ENCODE results near the gene TNP2. TPM values are rescaled to one million over a fixed set of nuclear protein-coding genes. Genes with fewer than 3 reads are reported as not detected.
"Not testable (repeated sequence)": the region's sequence is repeated elsewhere in the genome, so short reads cannot be mapped to it uniquely, and the experiment has no call there.

TNP2 gene
- polyA plus RNA-seq, 2 donors: not detected

- no peaks in the 10 kb centered on the region for H3K9me3 ChIP-seq (ENCODE audit: control insufficient read depth in 2 of 2, insufficient read depth in 1 of 2, low read depth in 1 of 2, low read length in 1 of 2)
- no peak overlapping the region for H3K4me3 ChIP-seq (ENCODE audit: low read depth in 1 of 2, low read length in 2 of 2)
- no peak overlapping the region for H3K27ac ChIP-seq (ENCODE audit: low read depth in 2 of 2, low read length in 1 of 2)
- peaks cover 0 to 5% of the 10 kb centered on the region in 2 donors for H3K4me1 ChIP-seq (ENCODE audit: control insufficient read depth in 2 of 2, insufficient read depth in 2 of 2, low read length in 1 of 2)
- 85 to 87% methylated on average over 7 of the region's 7 CpGs for WGBS, 2 donors
- no peaks in the 10 kb centered on the region for H3K27me3 ChIP-seq (ENCODE audit: control insufficient read depth in 1 of 2, insufficient read depth in 2 of 2, low read length in 2 of 2)
- no peaks in the 10 kb centered on the region for H3K36me3 ChIP-seq (ENCODE audit: control insufficient read depth in 2 of 2, insufficient read depth in 2 of 2, low read length in 1 of 2)
Observed at GRCh38 chr16:11300560-11300892, 31.4 kb upstream of the TNP2 start.

- WGBS, 2 donors: 71 to 77% methylated on average over 6 of the region's 6 CpGs
- peaks cover 0 to 5% of the 10 kb centered on the region in 2 donors for H3K4me1 ChIP-seq (ENCODE audit: control insufficient read depth in 2 of 2, insufficient read depth in 2 of 2, low read length in 1 of 2)
- no peak overlapping the region for H3K4me3 ChIP-seq (ENCODE audit: low read depth in 1 of 2, low read length in 2 of 2)
- no peaks in the 10 kb centered on the region for H3K9me3 ChIP-seq (ENCODE audit: control insufficient read depth in 2 of 2, insufficient read depth in 1 of 2, low read depth in 1 of 2, low read length in 1 of 2)
- no peaks in the 10 kb centered on the region for H3K27me3 ChIP-seq (ENCODE audit: control insufficient read depth in 1 of 2, insufficient read depth in 2 of 2, low read length in 2 of 2)
- H3K27ac ChIP-seq (ENCODE audit: low read depth in 2 of 2, low read length in 1 of 2): no peak overlapping the region
- H3K36me3 ChIP-seq (ENCODE audit: control insufficient read depth in 2 of 2, insufficient read depth in 2 of 2, low read length in 1 of 2): no peaks in the 10 kb centered on the region
Observed at GRCh38 chr16:11299865-11300559, 30.9 kb upstream of the TNP2 start.

DNA sequence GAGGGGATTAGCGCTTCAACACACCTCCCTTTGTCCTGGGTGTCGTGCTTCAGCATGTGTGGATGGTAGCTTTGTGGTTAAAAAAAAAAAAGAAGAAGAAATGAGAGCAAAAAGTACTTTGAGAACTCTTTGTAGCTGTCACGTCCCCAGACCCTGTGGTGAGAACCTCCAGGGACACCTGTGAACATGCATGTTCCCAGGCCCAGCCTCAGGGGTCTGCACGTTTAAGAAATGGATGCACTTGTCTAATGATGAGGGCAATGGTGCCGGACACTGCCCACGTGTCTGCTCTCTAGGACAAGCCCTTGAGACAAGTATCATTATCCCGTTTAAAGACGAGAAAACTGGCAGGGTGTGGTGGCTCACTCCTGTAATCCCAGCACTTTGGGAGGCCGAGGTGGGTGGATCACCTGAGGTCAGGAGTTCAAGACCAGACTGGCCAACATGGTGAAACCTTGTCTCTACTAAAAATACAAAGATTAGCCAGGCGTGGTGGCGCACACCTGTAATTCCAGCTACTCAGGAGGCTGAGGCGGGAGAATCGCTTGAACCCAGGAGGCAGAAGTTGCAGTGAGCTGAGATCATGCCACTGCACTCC, 29.9 kb upstream of the TNP2 start:
- not testable (repeated sequence) for H3K4me3 ChIP-seq (ENCODE audit: low read depth in 1 of 2, low read length in 2 of 2); H3K36me3 ChIP-seq (ENCODE audit: control insufficient read depth in 2 of 2, insufficient read depth in 2 of 2, low read length in 1 of 2); H3K27ac ChIP-seq (ENCODE audit: low read depth in 2 of 2, low read length in 1 of 2); H3K4me1 ChIP-seq (ENCODE audit: control insufficient read depth in 2 of 2, insufficient read depth in 2 of 2, low read length in 1 of 2); H3K9me3 ChIP-seq (ENCODE audit: control insufficient read depth in 2 of 2, insufficient read depth in 1 of 2, low read depth in 1 of 2, low read length in 1 of 2); H3K27me3 ChIP-seq (ENCODE audit: control insufficient read depth in 1 of 2, insufficient read depth in 2 of 2, low read length in 2 of 2)
- WGBS, 2 donors: 70 to 73% methylated on average over 13 of the region's 13 CpGs

DNA sequence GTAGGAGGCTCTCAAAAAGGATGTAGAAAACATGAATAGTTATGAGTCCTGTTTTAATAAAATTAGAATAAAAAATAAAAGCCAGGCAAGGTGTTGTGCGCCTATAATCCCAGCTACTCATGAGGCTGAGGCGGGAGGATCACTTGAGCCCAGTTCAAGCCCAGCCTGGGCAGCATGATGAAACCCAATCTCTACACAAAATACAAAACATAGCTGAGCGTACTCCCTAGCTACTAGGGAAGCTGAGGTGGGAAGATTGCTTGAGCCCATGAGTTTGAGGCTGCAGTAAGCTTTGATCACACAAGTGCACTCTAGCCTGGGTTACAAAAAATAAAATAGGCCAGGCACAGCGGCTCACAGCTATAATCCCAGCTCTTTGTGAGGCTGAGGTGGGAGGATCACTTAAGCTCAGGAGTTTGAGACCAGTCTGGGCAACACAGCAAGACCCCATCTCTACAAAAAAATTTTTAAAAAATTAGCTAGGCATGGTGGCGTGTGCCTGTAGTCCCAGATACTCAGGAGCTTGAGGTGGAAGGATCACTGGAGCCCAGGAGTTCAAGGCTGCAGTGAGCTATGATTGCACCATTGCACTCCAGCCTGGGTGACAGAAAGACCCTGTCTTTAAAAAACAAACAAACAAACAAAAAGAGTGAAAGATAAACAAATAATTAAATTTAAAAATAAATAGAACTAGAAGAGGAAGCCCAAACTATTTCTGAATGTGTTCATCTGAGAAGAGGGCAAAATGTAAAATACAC, 29.2 kb upstream of the TNP2 start:
- H3K4me1 ChIP-seq (ENCODE audit: control insufficient read depth in 2 of 2, insufficient read depth in 2 of 2, low read length in 1 of 2): peaks cover 0 to 3% of the 10 kb centered on the region in 2 donors
- no peaks in the 10 kb centered on the region for H3K27me3 ChIP-seq (ENCODE audit: control insufficient read depth in 1 of 2, insufficient read depth in 2 of 2, low read length in 2 of 2)
- no peak overlapping the region for H3K27ac ChIP-seq (ENCODE audit: low read depth in 2 of 2, low read length in 1 of 2)
- no peaks in the 10 kb centered on the region for H3K36me3 ChIP-seq (ENCODE audit: control insufficient read depth in 2 of 2, insufficient read depth in 2 of 2, low read length in 1 of 2)
- no peak overlapping the region for H3K4me3 ChIP-seq (ENCODE audit: low read depth in 1 of 2, low read length in 2 of 2)
- H3K9me3 ChIP-seq (ENCODE audit: control insufficient read depth in 2 of 2, insufficient read depth in 1 of 2, low read depth in 1 of 2, low read length in 1 of 2): no peaks in the 10 kb centered on the region
- 80 to 94% methylated on average over 5 of the region's 5 CpGs for WGBS, 2 donors

DNA sequence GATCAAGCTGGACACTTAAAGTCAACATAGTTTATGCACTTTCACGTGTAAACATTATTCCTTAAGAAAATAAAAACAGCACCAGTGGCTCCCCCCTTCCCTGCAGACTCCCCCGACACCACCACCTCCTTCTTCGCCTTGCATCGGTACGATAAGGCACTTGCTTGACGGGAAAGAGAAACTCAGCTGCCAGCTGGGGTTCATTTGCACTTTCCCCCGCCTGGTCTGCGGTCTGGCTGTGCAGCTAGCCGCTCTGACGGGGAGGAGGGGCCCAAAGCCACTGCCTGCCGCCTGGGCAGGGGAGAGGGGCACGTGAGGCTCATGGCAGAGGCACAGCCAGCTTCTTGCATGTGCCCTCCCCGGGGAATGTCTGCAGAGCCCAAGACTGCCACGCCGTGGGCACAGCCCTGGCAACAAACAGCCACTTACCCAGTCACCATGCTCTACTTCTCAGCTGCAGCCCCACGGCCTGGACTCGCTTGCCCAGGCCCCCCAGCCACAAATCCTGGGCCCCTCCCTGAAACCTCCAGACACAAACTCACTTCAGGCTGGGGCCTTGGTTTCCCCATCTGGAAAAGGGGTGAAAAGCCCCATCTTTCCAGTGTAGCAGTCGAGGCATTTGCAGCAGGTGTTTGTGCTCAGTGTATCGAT, 28.5 kb upstream of the TNP2 start:
- H3K9me3 ChIP-seq (ENCODE audit: control insufficient read depth in 2 of 2, insufficient read depth in 1 of 2, low read depth in 1 of 2, low read length in 1 of 2): no peaks in the 10 kb centered on the region
- H3K27ac ChIP-seq (ENCODE audit: low read depth in 2 of 2, low read length in 1 of 2): no peak overlapping the region
- WGBS, 2 donors: 11% methylated on average over 19 of the region's 19 CpGs

DNA sequence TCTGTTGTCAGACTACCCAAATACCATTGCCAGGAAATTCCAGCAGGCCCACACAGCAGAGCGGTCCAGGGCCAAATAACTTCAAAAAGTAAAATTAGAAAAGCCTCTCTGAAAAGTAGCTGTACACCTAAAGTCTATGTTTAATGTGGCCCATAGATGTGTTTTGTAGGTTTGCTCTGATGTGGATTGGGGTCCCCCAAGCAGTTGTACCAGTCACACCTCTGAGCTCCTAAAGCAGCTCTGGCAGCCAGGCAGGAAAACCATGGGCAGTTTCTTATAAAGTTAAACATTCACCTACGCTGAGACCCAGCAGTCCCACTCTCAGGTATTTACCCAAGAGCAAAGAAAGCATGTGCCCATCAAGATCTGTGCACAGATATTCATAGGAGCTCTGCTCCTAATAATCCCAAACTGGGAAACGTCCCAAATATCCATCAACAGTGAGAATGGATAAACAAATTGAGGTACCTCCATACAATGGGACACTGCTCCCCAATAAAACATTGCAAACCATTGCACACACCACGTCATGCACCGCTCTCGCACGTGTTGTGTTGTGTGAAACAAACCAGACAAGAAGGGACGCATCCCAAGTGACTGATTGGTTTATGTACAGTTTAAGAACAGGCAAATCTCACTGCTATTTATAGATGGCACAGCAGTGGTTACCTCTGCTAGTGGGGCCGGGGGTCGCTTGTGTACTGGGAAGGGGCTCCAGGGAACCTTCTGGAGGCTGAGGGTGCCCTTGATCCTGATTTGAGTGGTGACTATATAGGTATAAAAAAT, 27.8 kb upstream of the TNP2 start:
- peaks cover 0 to 3% of the 10 kb centered on the region in 2 donors for H3K4me1 ChIP-seq (ENCODE audit: control insufficient read depth in 2 of 2, insufficient read depth in 2 of 2, low read length in 1 of 2)
- no peak overlapping the region for H3K4me3 ChIP-seq (ENCODE audit: low read depth in 1 of 2, low read length in 2 of 2)
- WGBS, 2 donors: 30 to 39% methylated on average over 10 of the region's 10 CpGs
- no peaks in the 10 kb centered on the region for H3K9me3 ChIP-seq (ENCODE audit: control insufficient read depth in 2 of 2, insufficient read depth in 1 of 2, low read depth in 1 of 2, low read length in 1 of 2)
- H3K36me3 ChIP-seq (ENCODE audit: control insufficient read depth in 2 of 2, insufficient read depth in 2 of 2, low read length in 1 of 2): no peaks in the 10 kb centered on the region
- H3K27ac ChIP-seq (ENCODE audit: low read depth in 2 of 2, low read length in 1 of 2): no peak overlapping the region
- H3K27me3 ChIP-seq (ENCODE audit: control insufficient read depth in 1 of 2, insufficient read depth in 2 of 2, low read length in 2 of 2): no peaks in the 10 kb centered on the region

More for the DNA sequence above, 28.5 kb upstream of the TNP2 start:
- Histone ChIP-seq H3K4me1 (ENCODE audit: control insufficient read depth in 2 of 2, insufficient read depth in 2 of 2, low read length in 1 of 2) (peaks cover 0 to 3% of the 10 kb centered on the region in 2 donors), H3K27me3 (ENCODE audit: control insufficient read depth in 1 of 2, insufficient read depth in 2 of 2, low read length in 2 of 2) (no peaks in the 10 kb centered on the region), H3K36me3 (ENCODE audit: control insufficient read depth in 2 of 2, insufficient read depth in 2 of 2, low read length in 1 of 2) (no peaks in the 10 kb centered on the region), H3K4me3 (ENCODE audit: low read depth in 1 of 2, low read length in 2 of 2) (no peak overlapping the region)

- Histone ChIP-seq H3K36me3 (ENCODE audit: control insufficient read depth in 2 of 2, insufficient read depth in 2 of 2, low read length in 1 of 2) (no peaks in the 10 kb centered on the region), H3K4me1 (ENCODE audit: control insufficient read depth in 2 of 2, insufficient read depth in 2 of 2, low read length in 1 of 2) (peaks cover 0 to 3% of the 10 kb centered on the region in 2 donors), H3K27me3 (ENCODE audit: control insufficient read depth in 1 of 2, insufficient read depth in 2 of 2, low read length in 2 of 2) (no peaks in the 10 kb centered on the region), H3K27ac (ENCODE audit: low read depth in 2 of 2, low read length in 1 of 2) (no peak overlapping the region), H3K4me3 (ENCODE audit: low read depth in 1 of 2, low read length in 2 of 2) (no peak overlapping the region), H3K9me3 (ENCODE audit: control insufficient read depth in 2 of 2, insufficient read depth in 1 of 2, low read depth in 1 of 2, low read length in 1 of 2) (no peaks in the 10 kb centered on the region)
- WGBS, 2 donors: 89 to 91% methylated on average over 3 of the region's 3 CpGs
Observed at GRCh38 chr16:11296351-11296705, 27.2 kb upstream of the TNP2 start.

- H3K4me3 ChIP-seq (ENCODE audit: low read depth in 1 of 2, low read length in 2 of 2): no peak overlapping the region
- no peaks in the 10 kb centered on the region for H3K27me3 ChIP-seq (ENCODE audit: control insufficient read depth in 1 of 2, insufficient read depth in 2 of 2, low read length in 2 of 2)
- 92 to 95% methylated on average over 4 of the region's 4 CpGs for WGBS, 2 donors
- H3K9me3 ChIP-seq (ENCODE audit: control insufficient read depth in 2 of 2, insufficient read depth in 1 of 2, low read depth in 1 of 2, low read length in 1 of 2): no peaks in the 10 kb centered on the region
- no peak overlapping the region for H3K27ac ChIP-seq (ENCODE audit: low read depth in 2 of 2, low read length in 1 of 2)
- H3K4me1 ChIP-seq (ENCODE audit: control insufficient read depth in 2 of 2, insufficient read depth in 2 of 2, low read length in 1 of 2): peaks cover 0 to 3% of the 10 kb centered on the region in 2 donors
- no peaks in the 10 kb centered on the region for H3K36me3 ChIP-seq (ENCODE audit: control insufficient read depth in 2 of 2, insufficient read depth in 2 of 2, low read length in 1 of 2)
Observed at GRCh38 chr16:11295672-11296071, 26.5 kb upstream of the TNP2 start.

- 85 to 91% methylated on average over 7 of the region's 7 CpGs for WGBS, 2 donors
- Histone ChIP-seq H3K4me1 (ENCODE audit: control insufficient read depth in 2 of 2, insufficient read depth in 2 of 2, low read length in 1 of 2) (no peaks in the 10 kb centered on the region), H3K9me3 (ENCODE audit: control insufficient read depth in 2 of 2, insufficient read depth in 1 of 2, low read depth in 1 of 2, low read length in 1 of 2) (no peaks in the 10 kb centered on the region), H3K4me3 (ENCODE audit: low read depth in 1 of 2, low read length in 2 of 2) (no peak overlapping the region), H3K27me3 (ENCODE audit: control insufficient read depth in 1 of 2, insufficient read depth in 2 of 2, low read length in 2 of 2) (no peaks in the 10 kb centered on the region), H3K27ac (ENCODE audit: low read depth in 2 of 2, low read length in 1 of 2) (no peak overlapping the region), H3K36me3 (ENCODE audit: control insufficient read depth in 2 of 2, insufficient read depth in 2 of 2, low read length in 1 of 2) (no peaks in the 10 kb centered on the region)
Observed at GRCh38 chr16:11292076-11292748, 23.1 kb upstream of the TNP2 start.

Measured in esophagus (tissue), 2 donors.